ENCODE results near the gene VGF.
"Not testable (repeated sequence)": the region's sequence is repeated elsewhere in the genome, so short reads cannot be mapped to it uniquely, and the experiment has no call there.

Gene VGF

GRCh38 chr7:101165075-101165957, at the start of gene VGF:
TSS of gene VGF (minus strand) at chr7:101165569. CDS start at chr7:101164843, 726 bp downstream.
- peaks cover 46% of the 10 kb centered on the region for H3K27me3 ChIP-seq (ENCODE audit: control insufficient read depth, insufficient read depth, low read length)
- no peak within 1 kb of the TSS for H3K9ac ChIP-seq (ENCODE audit: low read depth, low read length)
- H3K9me3 ChIP-seq (ENCODE audit: control insufficient read depth, insufficient read depth, low read length), result no peaks in the 10 kb centered on the region
- H3K4me3 ChIP-seq (ENCODE audit: low read depth, low read length), result peak within 1 kb of the TSS; percentile 71
- no peaks in the 10 kb centered on the region for H3K36me3 ChIP-seq (ENCODE audit: control insufficient read depth, insufficient read depth, low read length)
- H3K4me1 ChIP-seq (ENCODE audit: control insufficient read depth, insufficient read depth, low read length), result peaks cover 31% of the 10 kb centered on the region

GRCh38 chr7:101212014-101212413, 46.6 kb upstream of the VGF start:
- Histone ChIP-seq H3K9me3 (ENCODE audit: control insufficient read depth, insufficient read depth, low read length) (no peaks in the 10 kb centered on the region), H3K4me1 (ENCODE audit: control insufficient read depth, insufficient read depth, low read length) (no peaks in the 10 kb centered on the region), H3K9ac (ENCODE audit: low read depth, low read length) (no peak overlapping the region), H3K27me3 (ENCODE audit: control insufficient read depth, insufficient read depth, low read length) (no peaks in the 10 kb centered on the region), H3K4me3 (ENCODE audit: low read depth, low read length) (no peak overlapping the region), H3K36me3 (ENCODE audit: control insufficient read depth, insufficient read depth, low read length) (peaks cover 27% of the 10 kb centered on the region)

- Histone ChIP-seq H3K36me3 (ENCODE audit: control insufficient read depth, insufficient read depth, low read length) (peaks cover 28% of the 10 kb centered on the region), H3K4me3 (ENCODE audit: low read depth, low read length) (no peak overlapping the region), H3K27me3 (ENCODE audit: control insufficient read depth, insufficient read depth, low read length) (no peaks in the 10 kb centered on the region), H3K9me3 (ENCODE audit: control insufficient read depth, insufficient read depth, low read length) (no peaks in the 10 kb centered on the region), H3K4me1 (ENCODE audit: control insufficient read depth, insufficient read depth, low read length) (no peaks in the 10 kb centered on the region), H3K9ac (ENCODE audit: low read depth, low read length) (no peak overlapping the region)
These were observed 46.1 kb upstream of the VGF start for GRCh38 chr7:101211501-101211900.

- Histone ChIP-seq H3K27me3 (ENCODE audit: control insufficient read depth, insufficient read depth, low read length) (no peaks in the 10 kb centered on the region), H3K9ac (ENCODE audit: low read depth, low read length) (no peak overlapping the region), H3K4me1 (ENCODE audit: control insufficient read depth, insufficient read depth, low read length) (no peaks in the 10 kb centered on the region), H3K36me3 (ENCODE audit: control insufficient read depth, insufficient read depth, low read length) (peaks cover 34% of the 10 kb centered on the region), H3K9me3 (ENCODE audit: control insufficient read depth, insufficient read depth, low read length) (no peaks in the 10 kb centered on the region), H3K4me3 (ENCODE audit: low read depth, low read length) (no peak overlapping the region)
These were observed 44.8 kb upstream of the VGF start for GRCh38 chr7:101210143-101210542.

GRCh38 chr7:101208794-101209193, 43.4 kb upstream of the VGF start:
- Histone ChIP-seq H3K4me3 (ENCODE audit: low read depth, low read length) (no peak overlapping the region), H3K4me1 (ENCODE audit: control insufficient read depth, insufficient read depth, low read length) (no peaks in the 10 kb centered on the region), H3K27me3 (ENCODE audit: control insufficient read depth, insufficient read depth, low read length) (no peaks in the 10 kb centered on the region), H3K36me3 (ENCODE audit: control insufficient read depth, insufficient read depth, low read length) (peaks cover 34% of the 10 kb centered on the region), H3K9ac (ENCODE audit: low read depth, low read length) (no peak overlapping the region), H3K9me3 (ENCODE audit: control insufficient read depth, insufficient read depth, low read length) (no peaks in the 10 kb centered on the region)

GRCh38 chr7:101207459-101207858, 42.1 kb upstream of the VGF start:
- no peak overlapping the region for H3K4me3 ChIP-seq (ENCODE audit: low read depth, low read length)
- no peaks in the 10 kb centered on the region for H3K9me3 ChIP-seq (ENCODE audit: control insufficient read depth, insufficient read depth, low read length)

GRCh38 chr7:101206665-101207042, 41.3 kb upstream of the VGF start:
- Histone ChIP-seq H3K27me3 (ENCODE audit: control insufficient read depth, insufficient read depth, low read length) (peaks cover 8% of the 10 kb centered on the region), H3K9ac (ENCODE audit: low read depth, low read length) (no peak overlapping the region)

More at GRCh38 chr7:101207459-101207858, 42.1 kb upstream of the VGF start:
- Histone ChIP-seq H3K4me1 (ENCODE audit: control insufficient read depth, insufficient read depth, low read length) (no peaks in the 10 kb centered on the region), H3K9ac (ENCODE audit: low read depth, low read length) (no peak overlapping the region), H3K36me3 (ENCODE audit: control insufficient read depth, insufficient read depth, low read length) (peaks cover 34% of the 10 kb centered on the region), H3K27me3 (ENCODE audit: control insufficient read depth, insufficient read depth, low read length) (peaks cover 5% of the 10 kb centered on the region)

GRCh38 chr7:101205901-101206664, 40.7 kb upstream of the VGF start:
- peaks cover 23% of the 10 kb centered on the region for H3K36me3 ChIP-seq (ENCODE audit: control insufficient read depth, insufficient read depth, low read length)
- no peak overlapping the region for H3K4me3 ChIP-seq (ENCODE audit: low read depth, low read length)
- H3K9ac ChIP-seq (ENCODE audit: low read depth, low read length), result no peak overlapping the region

More at GRCh38 chr7:101206665-101207042, 41.3 kb upstream of the VGF start:
- Histone ChIP-seq H3K4me3 (ENCODE audit: low read depth, low read length) (no peak overlapping the region), H3K4me1 (ENCODE audit: control insufficient read depth, insufficient read depth, low read length) (no peaks in the 10 kb centered on the region), H3K9me3 (ENCODE audit: control insufficient read depth, insufficient read depth, low read length) (no peaks in the 10 kb centered on the region), H3K36me3 (ENCODE audit: control insufficient read depth, insufficient read depth, low read length) (peaks cover 28% of the 10 kb centered on the region)

GRCh38 chr7:101203740-101204738, 38.7 kb upstream of the VGF start:
- not testable (repeated sequence) for H3K4me1 ChIP-seq (ENCODE audit: control insufficient read depth, insufficient read depth, low read length); H3K9me3 ChIP-seq (ENCODE audit: control insufficient read depth, insufficient read depth, low read length); H3K27me3 ChIP-seq (ENCODE audit: control insufficient read depth, insufficient read depth, low read length); H3K9ac ChIP-seq (ENCODE audit: low read depth, low read length); H3K4me3 ChIP-seq (ENCODE audit: low read depth, low read length)
- peaks cover 13% of the 10 kb centered on the region for H3K36me3 ChIP-seq (ENCODE audit: control insufficient read depth, insufficient read depth, low read length)

More at GRCh38 chr7:101205901-101206664, 40.7 kb upstream of the VGF start:
- H3K4me1 ChIP-seq (ENCODE audit: control insufficient read depth, insufficient read depth, low read length), result no peaks in the 10 kb centered on the region
- H3K9me3 ChIP-seq (ENCODE audit: control insufficient read depth, insufficient read depth, low read length), result no peaks in the 10 kb centered on the region
- peaks cover 8% of the 10 kb centered on the region for H3K27me3 ChIP-seq (ENCODE audit: control insufficient read depth, insufficient read depth, low read length)

GRCh38 chr7:101202603-101202918, 37.2 kb upstream of the VGF start:
- H3K27me3 ChIP-seq (ENCODE audit: control insufficient read depth, insufficient read depth, low read length), result peaks cover 8% of the 10 kb centered on the region
- peak overlapping the region; percentile 60 for H3K4me3 ChIP-seq (ENCODE audit: low read depth, low read length)
- peaks cover 3% of the 10 kb centered on the region for H3K4me1 ChIP-seq (ENCODE audit: control insufficient read depth, insufficient read depth, low read length)
- no peaks in the 10 kb centered on the region for H3K9me3 ChIP-seq (ENCODE audit: control insufficient read depth, insufficient read depth, low read length)
- peaks cover 7% of the 10 kb centered on the region for H3K36me3 ChIP-seq (ENCODE audit: control insufficient read depth, insufficient read depth, low read length)
- no peak overlapping the region for H3K9ac ChIP-seq (ENCODE audit: low read depth, low read length)

All from iPS-15b (cell line).